Glutamatergic neuron (in vitro differentiated cells): ENCODE data around the gene SLC23A1. TPM values are rescaled to one million over a fixed set of nuclear protein-coding genes. Genes with fewer than 3 reads are reported as not detected.

Experiments
- DNase-seq: peaks from one replicate; pipeline ENCODE4 v3.0.0; 2022
- H3K27ac Mint-ChIP-seq: one replicate; pipeline ENCODE4 v1.8.0; 2020; ENCODE audit warnings: mild to moderate bottlenecking, mixed read lengths, inconsistent platforms; ENCODE audit not compliant: unreplicated experiment
- H3K27me3 Mint-ChIP-seq: one replicate; pipeline ENCODE4 v1.8.0; 2020; ENCODE audit warnings: mild to moderate bottlenecking, moderate library complexity, mixed read lengths, inconsistent platforms; ENCODE audit not compliant: unreplicated experiment
- H3K36me3 Mint-ChIP-seq: one replicate; pipeline ENCODE4 v1.8.0; 2020; ENCODE audit warnings: mild to moderate bottlenecking, mixed read lengths, inconsistent platforms; ENCODE audit not compliant: unreplicated experiment
- H3K4me1 Mint-ChIP-seq: one replicate; pipeline ENCODE4 v1.8.0; 2020; ENCODE audit warnings: mild to moderate bottlenecking, low read depth, mixed read lengths, inconsistent platforms; ENCODE audit not compliant: unreplicated experiment
- H3K4me3 Mint-ChIP-seq: one replicate; pipeline ENCODE4 v1.8.0; 2020; ENCODE audit warnings: mild to moderate bottlenecking, mixed read lengths, inconsistent platforms; ENCODE audit not compliant: unreplicated experiment
- H3K9me3 Mint-ChIP-seq: one replicate; pipeline ENCODE4 v1.8.0; 2020; ENCODE audit warnings: mild to moderate bottlenecking, moderate library complexity, mixed read lengths, inconsistent platforms; ENCODE audit not compliant: unreplicated experiment
- CTCF ChIP-seq: fragments of 200-600 bp; sonication (generic); IDR thresholded peaks from one replicate; pipeline ENCODE4 v1.5.0; 2021; ENCODE audit not compliant: partially characterized antibody, unreplicated experiment
- total RNA-seq: library from RNA; stranded (reverse); fragmentation: NEBNext Ultra II Directional; extraction: Animal tissue kit (Norgen Biotek cat#: 25700); gene quantifications from one replicate; pipeline ENCODE4 v1.2.1, GENCODE V29; 2021; ENCODE audit not compliant: unreplicated experiment

SLC23A1 gene
- total RNA-seq, 1 donor from 2014 or later: not detected

- H3K9me3 Mint-ChIP-seq: no peaks in the 10 kb centered on the region
- no peaks in the 10 kb centered on the region for H3K36me3 Mint-ChIP-seq
- H3K4me1 Mint-ChIP-seq: peaks cover 3% of the 10 kb centered on the region
- no peak within 1 kb of the TSS for H3K4me3 Mint-ChIP-seq
- no peak within 1 kb of the TSS for H3K27ac Mint-ChIP-seq
- H3K27me3 Mint-ChIP-seq: peaks cover 11% of the 10 kb centered on the region
- no peak for TF ChIP-seq CTCF
- DNase-seq: no peak
Observed at GRCh38 chr5:139394654-139395566, 11.8 kb upstream of the SLC23A1 start, which contains the start of gene PROB1. PROB1 (minus strand) TSS chr5:139395104; CDS start chr5:139395081, 23 bp downstream.

GRCh38 chr5:139394123-139394653, 11.1 kb upstream of the SLC23A1 start:
- DNase-seq: peak; percentile 75
- peak; percentile 64 for TF ChIP-seq CTCF
- Mint-ChIP-seq H3K9me3 (no peaks in the 10 kb centered on the region), H3K27me3 (peaks cover 14% of the 10 kb centered on the region), H3K36me3 (no peaks in the 10 kb centered on the region), H3K4me1 (peaks cover 3% of the 10 kb centered on the region), H3K4me3 (no peak overlapping the region), H3K27ac (no peak overlapping the region)

DNA sequence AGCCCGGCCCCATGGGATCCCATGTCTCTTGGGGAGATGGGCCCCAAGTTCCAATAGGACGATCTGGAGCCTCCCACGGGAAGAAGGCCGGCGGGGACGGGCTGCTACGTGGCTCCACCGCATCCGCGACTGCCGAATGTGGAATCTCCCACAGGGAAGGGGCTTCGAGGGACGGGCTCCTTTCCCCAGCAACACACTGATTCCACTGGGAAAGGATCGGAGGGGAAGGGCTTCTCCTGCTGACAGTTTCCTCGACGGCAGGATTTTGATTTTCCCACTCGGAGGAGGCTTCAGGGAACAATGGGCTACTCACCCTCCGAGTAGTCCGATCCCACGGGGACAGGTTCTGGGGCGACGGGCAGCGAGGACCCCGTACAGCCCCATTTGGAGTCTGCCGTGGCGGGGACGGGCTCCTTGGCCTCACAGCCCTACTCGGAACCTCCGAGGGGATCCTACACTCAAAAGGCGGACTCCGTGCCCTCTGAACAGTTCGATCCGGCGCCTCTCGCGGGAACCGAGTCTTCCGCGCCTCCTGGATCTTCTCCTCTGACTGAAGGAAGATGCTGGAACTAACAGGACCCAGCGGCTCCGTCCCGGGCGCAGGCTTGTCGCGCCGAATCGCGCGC, 10.5 kb upstream of the SLC23A1 start:
- TF ChIP-seq CTCF: no peak
- Mint-ChIP-seq H3K27ac (no peak overlapping the region), H3K9me3 (no peaks in the 10 kb centered on the region), H3K4me1 (peaks cover 3% of the 10 kb centered on the region), H3K4me3 (peak overlapping the region; percentile 46), H3K27me3 (peaks cover 14% of the 10 kb centered on the region), H3K36me3 (no peaks in the 10 kb centered on the region)
- DNase-seq: no peak

DNA sequence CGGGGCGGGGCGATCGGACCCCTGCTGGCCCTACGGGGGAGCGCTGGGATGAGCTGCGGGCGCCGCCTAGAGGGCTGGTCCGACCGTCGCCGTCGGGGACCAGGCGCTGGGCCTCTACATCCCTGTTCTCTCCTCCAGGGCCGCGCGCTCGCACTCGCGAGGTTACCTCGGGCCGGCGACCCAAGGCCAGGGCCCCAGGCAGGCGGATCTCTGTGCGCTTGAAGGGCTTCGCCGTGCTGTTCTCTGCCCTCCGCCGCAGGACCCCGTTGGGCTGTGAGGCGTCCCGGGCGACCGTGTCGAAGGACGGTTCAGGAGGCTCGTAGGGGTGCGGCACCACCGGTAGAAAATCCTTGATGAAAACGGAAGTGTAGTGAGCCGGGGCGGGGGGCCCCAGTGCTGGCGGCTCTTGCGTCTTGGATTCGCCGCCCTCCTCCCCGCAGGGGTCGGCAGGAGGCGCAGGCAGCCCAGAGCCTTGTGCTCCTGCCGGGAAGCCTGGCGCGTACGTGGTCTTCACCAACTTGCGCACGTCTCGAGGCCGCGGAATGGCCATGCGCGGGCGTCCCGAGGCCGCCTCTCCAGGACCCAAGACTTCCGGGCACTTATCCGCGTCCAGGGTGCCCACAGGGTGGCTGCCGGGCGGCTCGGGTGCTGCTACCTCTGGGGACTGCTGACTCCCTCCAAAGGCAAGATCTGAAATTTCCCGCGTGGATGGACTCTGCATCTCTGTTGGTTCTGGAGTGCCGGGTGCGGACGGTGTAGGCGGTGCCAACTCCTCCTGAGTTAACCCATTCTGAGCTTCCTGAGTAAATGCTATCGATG, 9.8 kb upstream of the SLC23A1 start:
- H3K4me1 Mint-ChIP-seq: peaks cover 3% of the 10 kb centered on the region
- no peak overlapping the region for H3K27ac Mint-ChIP-seq
- H3K27me3 Mint-ChIP-seq: peaks cover 14% of the 10 kb centered on the region
- H3K4me3 Mint-ChIP-seq: peak overlapping the region; percentile 78
- peak; percentile 89 for DNase-seq
- H3K9me3 Mint-ChIP-seq: no peaks in the 10 kb centered on the region
- H3K36me3 Mint-ChIP-seq: no peaks in the 10 kb centered on the region
- TF ChIP-seq CTCF: peak; percentile 76
